Activated CD4-positive, CD25-positive, alpha-beta regulatory T cell (primary cell): ENCODE results near the gene GPC6.

Source experiments
- DNase-seq, 4 experiments: peaks; one replicate each; lab custom pipeline; 2025; lab: John Stamatoyannopoulos, UW

GPC6 gene

DNA sequence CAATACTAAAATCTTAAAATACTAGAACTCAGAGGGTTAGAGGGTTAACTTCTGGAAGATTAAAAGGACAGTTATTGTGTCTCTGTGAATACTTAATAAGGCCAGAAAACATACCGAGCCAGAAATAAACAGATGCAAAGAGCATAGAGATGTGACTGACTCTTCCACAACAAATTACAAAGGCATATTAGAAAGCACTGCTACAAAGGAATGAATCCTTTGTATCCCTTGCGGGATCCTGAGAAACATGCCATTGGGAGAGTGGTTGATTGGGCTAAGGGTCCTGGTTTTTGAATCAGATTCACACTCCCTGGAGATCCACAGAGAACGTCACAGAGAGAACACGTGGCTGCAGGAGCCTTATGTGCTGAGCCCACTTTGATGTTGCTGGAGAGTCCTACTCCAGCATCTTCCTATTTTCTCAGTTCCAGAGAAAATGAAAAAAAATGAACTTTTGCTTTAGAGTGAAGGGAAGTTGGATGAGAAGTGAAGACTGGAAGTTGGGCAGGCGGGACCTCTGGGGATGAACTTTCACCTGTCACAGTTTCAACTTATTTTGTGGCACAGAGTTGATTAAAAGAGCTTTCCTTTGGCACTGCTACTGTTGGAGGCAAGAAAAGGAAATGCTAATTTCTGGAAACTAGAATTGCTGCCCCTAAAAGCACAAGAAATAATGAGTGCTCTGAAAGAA lies 943.0 kb downstream of the GPC6 start:
- no peak for DNase-seq

DNA sequence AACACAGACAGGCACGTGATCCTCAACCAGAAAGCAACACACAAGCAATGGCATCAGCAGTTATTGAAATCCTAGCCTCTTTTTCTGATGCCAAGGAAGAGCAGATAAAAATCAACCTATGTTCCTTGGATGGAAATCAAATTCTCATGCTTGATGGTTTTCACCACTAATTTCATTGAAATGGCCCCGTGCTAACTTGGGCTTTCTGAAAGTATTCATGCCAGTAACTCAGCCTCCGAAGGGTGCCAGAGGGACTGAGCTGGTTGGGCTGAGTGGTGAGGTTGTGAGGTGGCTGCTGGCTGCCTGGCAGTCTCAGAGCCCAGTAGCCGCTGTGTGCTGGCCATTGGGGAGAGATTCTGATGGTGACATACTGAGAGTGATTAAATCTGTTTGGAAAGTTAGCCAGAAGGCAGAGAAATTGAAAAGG lies 943.6 kb downstream of the GPC6 start:
- no peak for DNase-seq

DNA sequence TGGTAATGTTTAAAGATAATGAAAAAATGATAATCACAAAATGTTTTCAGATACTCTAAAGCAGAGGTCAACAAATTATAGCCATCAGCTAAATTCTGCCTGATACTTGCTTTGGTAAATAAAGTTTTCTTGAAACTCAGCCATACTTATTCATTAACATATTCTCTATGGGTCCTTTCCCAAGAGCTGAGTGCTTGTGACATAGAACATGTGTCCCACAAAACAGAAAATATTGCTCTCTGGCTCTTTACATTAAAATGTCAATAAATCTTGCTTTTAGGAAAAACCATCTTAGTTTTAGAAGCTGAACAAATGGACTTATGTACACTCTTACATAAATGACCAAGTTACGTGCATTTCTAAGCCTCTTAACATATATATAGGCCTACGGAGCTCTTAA lies 945.8 kb downstream of the GPC6 start:
- DNase-seq: no peak

DNA sequence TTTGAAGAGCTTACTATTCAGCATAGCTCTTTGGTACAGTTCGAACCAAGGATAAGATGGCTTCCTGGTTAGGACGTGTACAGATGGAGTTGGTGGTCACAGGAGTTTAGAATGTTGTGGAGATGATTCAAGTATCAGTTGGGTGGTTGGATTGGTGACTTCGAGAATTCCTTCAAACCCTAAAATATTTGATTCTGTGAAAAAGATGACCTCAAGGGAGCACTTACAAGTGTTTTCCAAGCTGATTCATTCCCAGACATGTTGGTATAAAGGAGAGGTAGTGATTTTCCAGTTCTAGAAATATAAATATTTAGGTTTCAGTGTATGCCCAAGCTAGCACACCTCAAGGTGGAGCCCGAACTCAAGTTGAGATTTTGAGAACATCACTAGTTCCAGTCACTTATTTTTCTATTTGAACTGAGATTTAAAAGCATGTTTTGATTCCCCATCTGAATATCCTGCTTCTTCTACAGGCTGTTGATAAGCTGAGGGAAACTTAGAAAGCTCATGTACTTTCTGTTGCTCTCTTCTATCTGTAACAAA lies 946.8 kb downstream of the GPC6 start:
- DNase-seq: no peak

DNA sequence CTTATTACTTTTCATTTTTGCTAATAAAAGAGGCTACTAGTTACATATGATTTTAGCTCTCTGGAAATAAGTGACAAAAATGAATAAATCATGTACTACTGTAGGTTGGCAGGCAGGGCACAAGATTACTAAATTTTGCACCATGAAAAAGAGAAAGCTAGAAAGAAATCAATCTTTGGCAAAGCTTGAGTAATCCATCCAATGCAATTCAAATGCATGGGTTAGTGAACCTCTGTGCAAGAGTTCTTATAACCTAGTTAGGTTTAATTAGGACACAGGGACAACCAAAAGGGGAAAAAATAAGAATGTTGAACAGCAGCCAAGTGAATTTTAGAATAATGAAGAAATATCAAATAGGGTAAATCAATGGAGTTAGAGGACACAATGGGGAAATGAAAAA lies 947.4 kb downstream of the GPC6 start:
- no peak for DNase-seq

DNA sequence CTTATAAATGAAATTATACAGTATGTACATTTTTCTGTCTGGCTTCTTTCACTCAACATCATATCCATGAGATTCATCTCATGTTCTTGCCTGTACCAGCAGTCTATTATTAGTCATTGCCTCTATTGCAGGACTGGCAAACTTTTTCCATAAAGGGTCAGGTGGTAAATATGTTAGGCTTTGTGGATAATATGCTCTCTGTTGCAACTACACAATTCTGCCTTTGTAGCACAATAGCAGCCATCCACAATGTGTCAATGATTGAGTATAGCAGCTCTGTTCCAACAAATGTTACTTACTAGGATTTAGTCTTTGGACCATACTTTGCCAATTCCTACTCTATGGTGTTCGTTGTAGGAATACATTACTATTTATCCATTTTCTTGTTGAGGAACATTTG lies 948.5 kb downstream of the GPC6 start:
- DNase-seq: no peak

DNA sequence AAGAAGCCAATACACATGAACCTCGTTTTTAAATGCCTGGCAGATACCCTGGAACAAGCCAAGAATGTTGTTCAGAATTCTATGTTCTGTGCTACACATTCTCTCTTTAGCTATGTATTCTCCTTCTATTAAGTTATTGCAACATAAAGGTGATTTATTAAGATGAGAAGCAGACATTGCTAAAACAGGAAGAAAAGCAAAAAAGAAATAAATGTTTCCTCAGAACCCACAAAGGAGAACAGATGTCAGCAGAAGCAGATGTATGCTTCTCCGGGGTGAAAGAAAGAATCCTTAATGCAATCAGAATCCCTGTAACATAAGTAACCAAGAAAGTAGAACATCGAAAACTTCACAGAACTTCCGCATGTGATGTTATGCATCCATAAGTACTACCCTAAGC lies 950.0 kb downstream of the GPC6 start:
- no peak for DNase-seq

DNA sequence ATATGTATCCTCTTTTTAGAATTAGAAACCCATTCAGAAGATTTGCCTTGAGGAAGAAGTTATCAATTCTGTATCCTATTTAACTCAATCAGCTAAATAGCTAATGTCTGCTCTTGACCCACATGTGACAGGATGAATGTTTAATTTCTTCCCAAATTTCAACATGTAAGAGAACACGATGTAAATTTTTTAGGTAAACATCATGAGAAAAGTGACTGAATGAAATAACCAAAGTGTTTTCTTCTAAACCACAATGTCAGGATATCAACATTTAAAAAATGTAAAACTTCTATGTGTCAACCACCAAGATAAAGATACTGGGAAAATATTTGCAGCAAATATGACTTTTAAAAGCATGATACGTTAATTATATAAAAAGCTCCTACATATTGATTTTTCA lies 950.4 kb downstream of the GPC6 start:
- DNase-seq: no peak

DNA sequence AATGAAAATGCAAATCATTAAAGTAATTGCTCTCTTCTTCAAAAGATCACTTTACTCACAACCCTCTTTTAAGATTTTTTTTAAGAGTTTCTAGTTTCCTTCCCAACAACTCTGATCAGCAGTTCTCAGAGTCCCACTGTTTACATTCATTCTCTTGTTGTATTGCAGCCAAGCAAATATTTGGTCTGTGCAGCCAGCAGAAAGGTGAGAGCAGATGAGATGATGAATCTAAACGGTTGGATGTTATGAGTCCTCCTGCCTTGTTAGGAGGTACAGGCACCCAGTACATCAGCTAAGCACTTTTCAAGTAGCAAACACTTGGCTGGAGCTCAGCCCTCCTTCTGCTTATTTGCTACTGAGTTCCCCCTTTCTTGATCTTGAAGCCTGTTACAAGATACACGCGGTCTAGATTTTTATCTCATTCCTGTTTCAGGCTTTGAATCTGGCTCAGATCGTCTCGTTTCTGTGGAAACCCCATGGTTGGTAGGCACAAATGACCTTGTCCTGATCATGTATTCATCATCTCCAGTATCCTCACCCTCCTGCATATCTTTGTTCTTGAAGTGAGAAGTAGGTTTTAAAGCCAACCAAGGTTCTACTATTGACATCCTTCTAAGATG lies 952.1 kb downstream of the GPC6 start:
- DNase-seq: no peak

DNA sequence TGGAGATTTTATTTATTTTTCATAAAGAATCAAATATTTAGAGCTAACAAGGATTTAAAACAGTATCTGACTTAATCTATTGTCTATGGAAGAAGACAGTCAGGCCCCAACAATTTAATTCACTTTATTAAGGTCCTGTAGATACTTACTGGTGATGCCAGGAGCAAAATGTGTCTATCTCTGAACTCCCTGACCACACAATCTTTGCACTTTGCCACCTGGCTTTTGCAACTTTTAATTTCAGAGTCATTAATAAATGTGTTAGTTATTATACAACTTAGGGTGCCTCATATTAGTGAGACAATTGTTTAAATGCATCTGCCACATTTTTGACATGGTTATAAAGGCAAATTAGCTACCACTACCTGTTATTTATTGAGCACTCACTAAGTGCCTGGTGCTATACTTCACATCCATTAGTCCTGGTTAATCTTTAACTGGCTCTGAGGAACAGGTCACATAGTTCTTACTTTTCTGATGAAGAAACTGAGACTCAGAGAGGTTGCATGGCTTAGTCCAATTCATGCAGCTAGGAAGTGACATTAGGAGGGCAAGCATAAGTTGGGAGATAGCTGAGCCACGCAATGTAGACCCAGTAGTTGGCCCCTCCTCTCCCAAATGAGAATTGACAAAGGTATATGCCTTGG lies 955.0 kb downstream of the GPC6 start:
- DNase-seq: no peak

DNA sequence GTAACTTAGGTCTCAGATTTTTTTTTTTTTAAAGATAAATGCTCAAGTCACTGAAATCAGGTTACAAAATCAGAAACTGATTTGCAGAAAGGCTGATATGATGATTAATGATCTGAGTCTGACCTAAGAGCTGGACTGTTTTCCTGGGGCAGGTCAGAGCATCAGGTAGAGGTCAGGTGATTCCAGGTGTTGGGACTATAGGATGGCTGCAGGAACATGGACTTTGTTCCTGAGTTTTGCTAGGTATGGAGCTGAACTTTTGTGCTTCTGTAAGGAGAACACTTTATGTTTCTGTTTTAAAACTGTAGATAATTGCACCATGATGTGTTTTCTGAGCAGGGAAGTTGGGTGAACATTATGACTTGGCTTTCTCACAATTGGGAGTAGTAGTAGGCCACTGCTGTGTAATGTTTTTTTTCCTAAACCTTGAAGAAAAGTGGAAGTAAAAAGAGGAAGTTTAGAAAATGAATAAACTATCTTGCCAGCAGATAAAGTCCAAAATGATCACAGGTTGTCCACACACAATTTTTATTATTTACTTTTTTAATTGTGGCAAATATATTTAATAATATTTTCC lies 955.7 kb downstream of the GPC6 start:
- DNase-seq: no peak

DNA sequence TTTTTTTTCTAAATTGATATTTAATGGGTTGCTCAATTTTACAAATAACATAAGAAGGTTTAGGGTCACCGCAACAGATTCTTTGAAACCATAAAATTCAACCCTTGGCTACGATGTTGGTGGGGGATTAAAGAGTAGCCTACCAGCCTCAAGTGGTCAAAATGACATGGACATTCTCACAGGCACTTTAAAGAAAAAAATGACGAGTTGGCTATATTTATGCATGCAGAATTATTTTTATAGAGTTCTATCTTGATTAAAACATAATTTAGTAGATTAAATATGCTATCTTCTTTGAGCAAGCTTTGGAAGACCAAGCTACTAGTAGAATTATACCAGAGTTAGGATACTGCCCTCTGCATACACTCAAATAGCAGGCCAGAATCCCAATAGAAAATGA lies 959.9 kb downstream of the GPC6 start:
- no peak for DNase-seq

DNA sequence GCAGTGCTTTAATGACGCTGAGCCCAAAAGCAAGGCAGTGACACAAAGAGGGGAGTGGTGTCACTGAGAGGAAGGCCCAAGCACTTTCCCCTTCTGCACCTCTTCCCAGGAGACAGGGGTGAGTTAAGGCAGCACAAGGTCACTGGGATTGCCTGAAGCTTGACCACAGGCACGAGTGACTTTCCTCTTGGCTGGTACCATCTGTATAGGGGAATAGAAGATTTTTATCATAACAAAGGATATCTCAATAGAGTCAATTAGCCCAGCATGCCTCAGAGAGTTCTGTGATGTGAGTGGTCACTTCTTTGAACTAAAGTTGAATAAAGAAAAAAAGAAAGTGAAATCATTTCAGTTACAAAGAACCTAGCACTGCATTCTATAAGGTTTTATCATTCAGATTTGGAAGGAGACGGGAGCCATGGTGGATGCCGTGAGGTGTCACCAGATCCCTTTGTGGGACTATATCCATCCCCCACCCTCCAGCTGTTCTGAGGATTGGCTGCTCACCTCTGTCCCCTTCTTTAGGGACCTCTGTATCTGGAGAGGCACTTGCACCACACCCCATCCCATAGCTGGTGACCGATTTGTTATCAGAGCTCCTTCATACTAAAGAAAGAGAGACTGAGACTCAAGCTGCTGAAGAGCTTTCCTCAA lies 961.7 kb downstream of the GPC6 start:
- DNase-seq: no peak

DNA sequence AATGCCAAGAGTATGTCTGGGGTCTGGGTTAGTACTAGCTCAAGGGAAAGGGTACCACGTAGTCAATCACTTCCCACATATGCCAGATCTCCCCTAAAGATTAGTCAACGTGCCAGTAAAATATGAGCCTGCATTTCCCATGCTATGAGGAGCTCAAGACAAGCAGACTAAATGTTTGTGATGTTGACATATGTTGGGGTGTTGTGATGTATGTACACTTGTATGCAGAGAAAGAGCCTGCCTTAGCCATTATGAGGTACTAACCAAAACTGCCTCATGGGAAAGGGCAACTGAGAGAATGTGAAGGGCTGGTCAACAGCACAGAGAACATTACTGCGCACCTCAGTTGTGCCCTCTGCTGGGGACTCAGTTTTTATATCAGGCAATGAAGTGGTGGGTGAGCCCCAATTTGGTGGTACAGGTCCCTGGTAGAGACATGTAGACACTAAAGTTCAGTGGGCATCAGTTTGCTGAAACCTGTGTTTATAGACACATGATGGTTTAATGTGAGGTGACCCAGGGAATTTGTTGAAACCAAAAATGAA lies 965.9 kb downstream of the GPC6 start:
- DNase-seq: no peak

DNA sequence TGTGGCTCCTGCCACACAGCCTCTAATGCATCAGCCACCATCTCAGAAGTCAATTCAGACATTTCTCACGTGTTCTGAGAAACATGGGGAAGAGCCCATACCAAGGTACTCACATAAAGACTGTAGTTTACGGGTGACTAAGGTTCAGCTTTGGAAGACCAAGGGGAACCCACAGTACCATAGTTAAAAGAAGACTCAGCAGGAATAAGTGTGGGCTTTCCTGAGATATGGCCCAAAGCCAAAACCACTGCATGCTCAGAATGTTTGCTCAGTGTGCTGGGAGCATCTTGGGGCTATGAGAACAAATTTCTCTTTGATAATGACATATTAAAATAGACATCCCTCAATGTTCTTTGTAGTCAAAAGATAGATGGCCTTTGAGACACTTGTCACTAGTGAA lies 969.1 kb downstream of the GPC6 start:
- DNase-seq: no peak

DNA sequence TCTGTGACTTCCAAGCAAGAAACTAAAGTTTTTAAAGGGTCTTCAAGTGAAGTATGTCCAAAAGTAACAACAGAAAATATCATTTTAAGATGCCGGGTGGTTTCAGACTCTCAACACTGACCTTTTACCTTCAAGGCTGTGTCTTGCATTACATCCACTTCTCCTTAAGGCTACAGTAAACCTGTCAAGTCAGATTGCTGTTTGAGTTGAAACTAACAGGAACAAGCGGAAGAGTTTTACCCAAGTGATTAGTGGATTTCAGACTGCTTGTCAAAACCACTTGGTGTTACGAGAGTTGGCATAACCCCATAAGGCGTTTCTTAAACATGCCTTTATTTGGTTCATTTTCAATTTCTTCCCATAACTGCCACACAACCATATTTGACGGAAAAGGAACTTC lies 969.8 kb downstream of the GPC6 start:
- no peak for DNase-seq

DNA sequence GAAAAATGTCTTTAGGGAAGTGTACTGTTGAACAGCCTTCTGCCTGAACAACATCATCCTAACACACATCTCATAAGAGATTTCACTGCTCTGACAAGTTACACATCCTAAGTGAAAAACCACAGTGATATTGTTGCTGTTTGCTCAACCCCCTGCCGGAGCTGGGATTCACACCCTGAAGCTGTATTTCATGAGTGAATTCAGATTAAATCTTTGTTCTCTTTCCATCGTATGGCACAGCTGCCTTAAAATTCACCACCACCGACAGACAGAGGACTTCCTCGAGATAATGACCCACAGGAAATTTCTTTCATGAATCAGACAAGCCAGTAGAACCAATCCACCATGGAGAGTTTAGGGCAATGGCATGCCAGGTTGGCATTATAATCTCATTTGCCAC lies 972.1 kb downstream of the GPC6 start:
- DNase-seq: no peak

DNA sequence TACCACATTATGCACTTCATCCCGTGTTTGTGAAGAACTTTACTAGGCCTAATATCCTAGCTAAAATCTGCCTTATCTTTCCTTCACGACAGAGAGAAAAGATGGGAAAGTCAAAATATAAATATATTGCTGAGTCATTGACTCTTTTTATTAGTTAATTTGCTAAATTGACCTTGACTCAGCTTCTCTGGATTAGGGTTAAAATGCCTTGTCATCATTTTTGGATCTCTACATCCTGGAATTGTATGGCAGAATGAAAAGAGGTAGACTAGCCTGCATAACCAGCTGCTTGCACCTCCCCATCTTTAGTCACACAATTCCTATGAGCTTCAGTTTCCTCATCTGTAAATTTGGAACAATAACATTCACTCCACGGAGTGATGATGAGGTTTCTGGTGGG lies 972.5 kb downstream of the GPC6 start:
- no peak for DNase-seq

DNA sequence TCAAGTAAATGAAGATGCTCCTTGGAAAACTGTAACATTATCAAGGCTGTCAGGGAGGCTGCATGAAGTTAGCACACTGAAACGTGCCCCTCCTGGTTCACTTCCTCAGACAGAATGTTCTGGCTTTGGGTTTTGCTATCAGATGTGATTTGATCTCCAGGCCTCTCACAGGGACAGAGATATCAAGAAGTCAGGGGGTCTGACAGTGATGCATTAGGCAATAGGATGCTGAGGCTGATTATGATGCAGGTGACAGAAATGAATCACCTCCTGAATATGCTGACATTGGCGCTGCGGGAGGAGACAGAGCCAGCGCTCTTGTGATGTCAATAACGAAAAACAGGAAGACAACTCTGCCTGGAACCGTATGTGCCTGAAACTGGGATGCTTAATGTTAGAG lies 974.4 kb downstream of the GPC6 start:
- DNase-seq: no peak

DNA sequence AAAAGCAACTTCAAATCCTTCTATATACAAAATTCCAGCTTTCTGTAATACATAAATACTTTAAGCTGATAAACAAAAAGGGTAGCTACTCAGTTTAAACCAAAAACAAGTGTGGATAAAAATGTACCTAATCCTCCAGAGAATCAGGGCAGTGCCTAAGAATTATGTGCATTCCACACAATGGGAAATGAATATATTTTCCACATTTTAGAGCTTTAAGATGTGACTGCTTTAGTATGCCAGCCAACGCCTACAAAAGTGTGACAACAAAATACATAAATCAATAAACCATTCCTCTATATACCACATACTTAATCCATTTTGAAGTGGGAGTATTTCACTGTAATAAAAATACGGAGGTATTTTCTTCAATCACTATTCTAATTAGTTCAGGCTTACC lies 977.6 kb downstream of the GPC6 start:
- DNase-seq: no peak

DNA sequence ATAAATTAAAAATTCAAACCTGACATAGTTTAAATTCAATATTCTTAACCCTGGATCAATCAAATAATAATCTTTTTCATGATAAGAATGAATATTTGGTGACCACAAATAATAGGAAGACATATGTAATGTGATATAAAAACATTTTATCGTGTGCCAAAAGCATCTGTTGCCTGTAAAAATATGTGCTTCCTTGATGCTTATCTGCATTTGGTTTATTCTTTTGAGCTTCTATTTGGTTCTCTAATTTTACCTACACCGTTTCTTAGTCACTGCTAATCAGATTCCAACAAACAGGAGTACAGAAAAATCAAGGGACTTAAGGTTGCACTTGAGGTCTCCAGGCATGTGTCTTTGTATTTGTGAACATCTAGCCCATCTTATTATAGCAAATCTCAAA lies 978.3 kb downstream of the GPC6 start:
- no peak for DNase-seq

DNA sequence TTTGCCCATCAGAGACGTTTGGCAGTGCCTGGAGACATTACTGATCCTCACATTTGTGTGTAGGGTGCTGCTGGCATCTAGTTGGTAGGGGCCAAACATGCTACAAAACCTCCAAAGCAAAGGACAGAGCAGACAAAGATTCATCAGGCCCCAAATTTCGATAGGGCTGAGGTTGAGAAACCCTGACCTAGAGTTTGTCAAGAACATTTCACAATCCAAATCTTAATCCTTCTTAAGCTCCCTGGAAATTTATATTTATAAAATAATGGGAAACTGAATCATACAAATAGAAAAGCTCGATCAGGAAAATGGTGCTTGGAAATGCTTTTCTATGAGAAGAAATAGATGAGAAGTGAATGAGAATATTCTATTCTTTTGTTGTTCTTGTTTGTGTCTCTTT lies 979.3 kb downstream of the GPC6 start:
- no peak for DNase-seq
